Thyroid gland (tissue), 4 donors: ENCODE data around the gene SMYD1.

ENCODE experiments used
- POLR2A ChIP-seq, 2 donors: fragments of 450-650 bp; IDR thresholded peaks; one replicate each; pipeline ENCODE4 v1.6.1; 2017; ENCODE audit warnings: antibody characterized with exemption in 2 of 2, mild to moderate bottlenecking in 2 of 2, moderate library complexity in 1 of 2
- TF ChIP-seq, protein P1 (sequence below), 6 experiments: fragments of 200-600 bp in 3 of 6; fragments of 450-650 bp in 3 of 6; sonication (generic) in 3 of 6; IDR thresholded peaks; one replicate each; pipeline ENCODE4 v1.5.1; 2016 to 2019; ENCODE audit warnings: antibody characterized with exemption in 6 of 6, mild to moderate bottlenecking in 2 of 6, inconsistent platforms in 1 of 6, moderate library complexity in 1 of 6

DNA sequence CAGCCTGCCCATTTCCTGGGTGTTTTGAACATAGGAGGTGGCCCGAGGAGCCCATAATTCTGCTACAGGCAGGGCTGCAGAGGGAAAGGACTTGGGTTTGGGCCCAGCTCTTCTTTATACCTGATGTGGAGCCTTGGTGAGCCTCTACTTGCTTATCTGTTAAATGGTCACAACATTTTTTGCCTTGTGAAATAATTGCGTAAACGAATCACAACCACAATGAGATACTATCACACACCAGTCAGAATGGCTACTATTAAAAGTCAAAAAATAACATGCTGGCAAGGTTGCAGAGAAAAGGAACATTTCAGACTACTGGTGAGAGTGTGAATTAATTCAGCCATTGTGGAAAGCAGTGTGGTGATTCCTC is 64.4 kb downstream of the SMYD1 start:
- TF ChIP-seq, protein P1, sequence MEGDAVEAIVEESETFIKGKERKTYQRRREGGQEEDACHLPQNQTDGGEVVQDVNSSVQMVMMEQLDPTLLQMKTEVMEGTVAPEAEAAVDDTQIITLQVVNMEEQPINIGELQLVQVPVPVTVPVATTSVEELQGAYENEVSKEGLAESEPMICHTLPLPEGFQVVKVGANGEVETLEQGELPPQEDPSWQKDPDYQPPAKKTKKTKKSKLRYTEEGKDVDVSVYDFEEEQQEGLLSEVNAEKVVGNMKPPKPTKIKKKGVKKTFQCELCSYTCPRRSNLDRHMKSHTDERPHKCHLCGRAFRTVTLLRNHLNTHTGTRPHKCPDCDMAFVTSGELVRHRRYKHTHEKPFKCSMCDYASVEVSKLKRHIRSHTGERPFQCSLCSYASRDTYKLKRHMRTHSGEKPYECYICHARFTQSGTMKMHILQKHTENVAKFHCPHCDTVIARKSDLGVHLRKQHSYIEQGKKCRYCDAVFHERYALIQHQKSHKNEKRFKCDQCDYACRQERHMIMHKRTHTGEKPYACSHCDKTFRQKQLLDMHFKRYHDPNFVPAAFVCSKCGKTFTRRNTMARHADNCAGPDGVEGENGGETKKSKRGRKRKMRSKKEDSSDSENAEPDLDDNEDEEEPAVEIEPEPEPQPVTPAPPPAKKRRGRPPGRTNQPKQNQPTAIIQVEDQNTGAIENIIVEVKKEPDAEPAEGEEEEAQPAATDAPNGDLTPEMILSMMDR (IDR thresholded peaks at IDR 0.05), result no peak
- TF ChIP-seq POLR2A (IDR thresholded peaks at IDR 0.05), result no peak
